HepG2 (cell line): Measurements from ENCODE around the gene NCR3LG1. TPM values are rescaled to one million over a fixed set of nuclear protein-coding genes. Genes with fewer than 3 reads are reported as not detected.
A peak's percentile ranks its signal among the peaks of the same experiment; 100 is the strongest.

Source experiments
- AGO2 ChIP-seq: fragments of 200-400 bp; formaldehyde crosslinking; optimal IDR thresholded peaks from 2 replicates; pipeline ENCODE3; 2017; ENCODE audit warnings: mild to moderate bottlenecking, low read depth, low read length, moderate library complexity
- CBFB ChIP-seq: sonication (generic); formaldehyde crosslinking; IDR thresholded peaks from 2 replicates; pipeline ENCODE4 v1.4.0; 2020; ENCODE audit warnings: missing genetic modification reagents
- CHD2 ChIP-seq: IDR thresholded peaks from 2 replicates; pipeline ENCODE4 v1.6.1; 2011; ENCODE audit warnings: low read depth, low read length, improper control_type of control experiment
- CREM ChIP-seq, 2 experiments: sonication (generic) in 1 of 2; formaldehyde crosslinking in 1 of 2; IDR thresholded peaks; 2 replicates each; pipeline versions ENCODE4 v1.4.0 to v1.6.1; 2016 to 2020; ENCODE audit warnings: antibody characterized with exemption in 1 of 2, mild to moderate bottlenecking in 1 of 2, missing genetic modification reagents in 1 of 2
- CTCF ChIP-seq: sonication (generic); formaldehyde crosslinking; IDR thresholded peaks from 2 replicates; pipeline ENCODE4 v1.5.0; 2020; ENCODE audit warnings: mild to moderate bottlenecking, missing genetic modification reagents, moderate library complexity
- FOXP4 ChIP-seq: sonication (generic); formaldehyde crosslinking; IDR thresholded peaks from 2 replicates; pipeline ENCODE4 v1.4.0; 2020; ENCODE audit warnings: missing genetic modification reagents
- IRF9 ChIP-seq: sonication (generic); formaldehyde crosslinking; IDR thresholded peaks from 2 replicates; pipeline ENCODE4 v1.8.0; 2022; ENCODE audit warnings: missing genetic modification reagents, mild to moderate bottlenecking, borderline replicate concordance
- KLF15 ChIP-seq: sonication (generic); formaldehyde crosslinking; IDR thresholded peaks from 2 replicates; pipeline ENCODE4 v1.8.1; 2023; ENCODE audit warnings: borderline replicate concordance, mild to moderate bottlenecking, inconsistent platforms, missing genetic modification reagents, mixed read lengths
- MED1 ChIP-seq: sonication (generic); formaldehyde crosslinking; IDR thresholded peaks from 2 replicates; pipeline ENCODE4 v1.4.0; 2020; ENCODE audit warnings: missing genetic modification reagents
- MIER2 ChIP-seq: IDR thresholded peaks from 2 replicates; pipeline ENCODE4 v1.6.1; 2016; ENCODE audit warnings: missing biosample characterization, missing genetic modification reagents
- NFKB2 ChIP-seq: sonication (generic); formaldehyde crosslinking; IDR thresholded peaks from 2 replicates; pipeline ENCODE4 v1.4.0; 2020; ENCODE audit warnings: missing genetic modification reagents, borderline replicate concordance
- PHF21A ChIP-seq: sonication (generic); formaldehyde crosslinking; IDR thresholded peaks from 2 replicates; pipeline ENCODE4 v1.5.0; 2020; ENCODE audit warnings: mild to moderate bottlenecking, missing genetic modification reagents
- POLR2AphosphoS5 ChIP-seq: IDR thresholded peaks from 2 replicates; pipeline ENCODE4 v1.6.1; 2012; ENCODE audit warnings: low read depth, low read length
- SP1 ChIP-seq, 2 experiments: fragments of 450-650 bp in 1 of 2; sonication (generic) in 1 of 2; formaldehyde crosslinking in 1 of 2; IDR thresholded peaks; 2 replicates each; pipeline versions ENCODE4 v1.4.0 to v1.6.1; 2016 to 2020; ENCODE audit warnings: missing genetic modification reagents in 1 of 2
- TBL1XR1 ChIP-seq: fragments of 150-350 bp; IDR thresholded peaks from 2 replicates; pipeline ENCODE4 v1.6.1; 2014; ENCODE audit warnings: borderline replicate concordance, low read length; ENCODE audit not compliant: partially characterized antibody
- ZBTB20 ChIP-seq: sonication (generic); formaldehyde crosslinking; IDR thresholded peaks from 2 replicates; pipeline ENCODE4 v1.8.1; 2023; ENCODE audit warnings: missing genetic modification reagents, low read depth, mild to moderate bottlenecking, borderline replicate concordance
- ZMYM3 ChIP-seq: sonication (generic); formaldehyde crosslinking; IDR thresholded peaks from 2 replicates; pipeline ENCODE4 v1.5.1; 2020; ENCODE audit warnings: mild to moderate bottlenecking, missing genetic modification reagents
- ZNF451 ChIP-seq: sonication (generic); formaldehyde crosslinking; IDR thresholded peaks from 2 replicates; pipeline ENCODE4 v1.5.0; 2020; ENCODE audit warnings: mild to moderate bottlenecking, missing genetic modification reagents
- ZNF598 ChIP-seq: sonication (generic); formaldehyde crosslinking; IDR thresholded peaks from 2 replicates; pipeline ENCODE4 v1.5.1; 2020; ENCODE audit warnings: mild to moderate bottlenecking, missing genetic modification reagents, borderline replicate concordance
- ZNF710 ChIP-seq: sonication (generic); formaldehyde crosslinking; IDR thresholded peaks from 2 replicates; pipeline ENCODE4 v1.5.0; 2020; ENCODE audit warnings: mild to moderate bottlenecking, missing genetic modification reagents, borderline replicate concordance
- ZNF792 ChIP-seq: IDR thresholded peaks from 2 replicates; pipeline ENCODE4 v1.6.1; 2016
- polyA plus RNA-seq, 8 experiments: library from polyadenylated mRNA; depleted of rRNA in 3 of 8; stranded (reverse) in 7 of 8; unstranded in 1 of 8; fragments of >200 nt; fragmentation: Illumina TruSeq in 4 of 8; extraction: Trizol in 4 of 8; gene quantifications; 2 replicates each; pipeline versions ENCODE4 v1.2.1 to v1.2.3, GENCODE V29; 2011 to 2016; ENCODE audit warnings: low read depth in 4 of 8, missing spikeins in 1 of 8, mixed read lengths in 1 of 8; ENCODE audit not compliant: insufficient read depth in 1 of 8
- total RNA-seq, 5 experiments: library from RNA; depleted of rRNA; stranded (reverse); fragments of >200 nt; fragmentation: Illumina TruSeq; extraction: Trizol; gene quantifications; 2 replicates each; pipeline ENCODE4 v1.2.3, GENCODE V29; 2016; ENCODE audit warnings: low read depth in 1 of 5

NCR3LG1 gene
- total and polyA plus RNA-seq, 2 of the 13 experiments (the other 11 are each of a cell fraction or from before 2014, with no cell fraction given), result 16.1 to 25.1 TPM

- no peak for TF ChIP-seq SP1 (IDR thresholded peaks at IDR 0.05)
- no peak for TF ChIP-seq SP1 (CRISPR knock-in tag; IDR thresholded peaks at IDR 0.05)
- TF ChIP-seq ZMYM3 (CRISPR knock-in tag), result peak; percentile 57; the same call in 1 of the 2 replicates
- peak; percentile 71 for TF ChIP-seq MED1 (CRISPR knock-in tag)
- peak; percentile 21 for TF ChIP-seq AGO2
- peak; percentile 83 for TF ChIP-seq KLF15 (CRISPR knock-in tag)
- TF ChIP-seq ZBTB20 (CRISPR knock-in tag), result no peak
- peak; percentile 60 for TF ChIP-seq POLR2AphosphoS5
- TF ChIP-seq CTCF (CRISPR knock-in tag), result peak; percentile 10; the same call in 1 of the 2 replicates
- TF ChIP-seq NFKB2 (CRISPR knock-in tag), result peak; percentile 77; the same call in 1 of the 2 replicates
- peak; percentile 73 for TF ChIP-seq IRF9 (CRISPR knock-in tag)
- peak; percentile 59; the same call in 1 of the 2 replicates for TF ChIP-seq CBFB
- no peak for TF ChIP-seq TBL1XR1
- TF ChIP-seq CREM (IDR thresholded peaks at IDR 0.05), result peak; percentile 32; the same call in 1 of the 2 replicates
- no peak for TF ChIP-seq CREM (CRISPR knock-in tag; IDR thresholded peaks at IDR 0.05)
- TF ChIP-seq ZNF451 (CRISPR knock-in tag), result 0 out of 2 replicates have a peak, but pooled peaks have one; percentile 49
- peak; percentile 46; the same call in 1 of the 2 replicates for TF ChIP-seq MIER2 (CRISPR knock-in tag)
- peak; percentile 39; the same call in 1 of the 2 replicates for TF ChIP-seq ZNF792 (CRISPR knock-in tag)
- TF ChIP-seq ZNF710 (CRISPR knock-in tag), result 0 out of 2 replicates have a peak, but pooled peaks have one; percentile 19
- TF ChIP-seq FOXP4, result no peak
- TF ChIP-seq CHD2, result peak; percentile 93
- peak; percentile 61; the same call in 1 of the 2 replicates for TF ChIP-seq PHF21A (CRISPR knock-in tag)
- TF ChIP-seq ZNF598 (CRISPR knock-in tag), result no peak
Measured at GRCh38 chr11:17351510-17352176, at the start of gene NCR3LG1 (continued).
